ENCODE measurements around the gene CHST3.
"Not testable (repeated sequence)": the region's sequence is repeated elsewhere in the genome, so short reads cannot be mapped to it uniquely, and the experiment has no call there.

CHST3 gene

GRCh38 chr10:71972746-71973695 lies 8.8 kb downstream of the CHST3 start:
- DNase-seq (ENCODE audit: low spot score), result no peak

GRCh38 chr10:71973777-71974488 lies 9.7 kb downstream of the CHST3 start:
- DNase-seq (ENCODE audit: low spot score), result no peak

- peak; percentile 86 for DNase-seq (ENCODE audit: low spot score)
These were observed 10.4 kb downstream of the CHST3 start for GRCh38 chr10:71974489-71975021.

GRCh38 chr10:71975087-71975870 lies 11.1 kb downstream of the CHST3 start:
- no peak for DNase-seq (ENCODE audit: low spot score)

GRCh38 chr10:71975871-71976725 lies 11.9 kb downstream of the CHST3 start:
- DNase-seq (ENCODE audit: low spot score), result peak; percentile 79

GRCh38 chr10:71977614-71977903 lies 13.4 kb downstream of the CHST3 start:
- not testable (repeated sequence) for DNase-seq (ENCODE audit: low spot score)

- no peak for DNase-seq (ENCODE audit: low spot score)
These were observed 14.3 kb downstream of the CHST3 start for GRCh38 chr10:71978476-71978875.

GRCh38 chr10:71978988-71979691 lies 14.9 kb downstream of the CHST3 start:
- no peak for DNase-seq (ENCODE audit: low spot score)

GRCh38 chr10:71979692-71980062 lies 15.5 kb downstream of the CHST3 start:
- no peak for DNase-seq (ENCODE audit: low spot score)

GRCh38 chr10:71980181-71981014 lies 16.2 kb downstream of the CHST3 start:
- no peak for DNase-seq (ENCODE audit: low spot score)

- DNase-seq (ENCODE audit: low spot score), result peak; percentile 66
These were observed 17.1 kb downstream of the CHST3 start for GRCh38 chr10:71981015-71981875.

GRCh38 chr10:71981876-71982230 lies 17.7 kb downstream of the CHST3 start:
- no peak for DNase-seq (ENCODE audit: low spot score)

GRCh38 chr10:71982269-71983178 lies 18.3 kb downstream of the CHST3 start:
- DNase-seq (ENCODE audit: low spot score), result no peak

GRCh38 chr10:71984126-71984808 lies 20.1 kb downstream of the CHST3 start:
- no peak for DNase-seq (ENCODE audit: low spot score)

GRCh38 chr10:71984809-71985388 lies 20.7 kb downstream of the CHST3 start:
- DNase-seq (ENCODE audit: low spot score), result no peak

- peak; percentile 67 for DNase-seq (ENCODE audit: low spot score)
These were observed 21.5 kb downstream of the CHST3 start for GRCh38 chr10:71985542-71986250.
